Progenitor cell of endocrine pancreas (in vitro differentiated cells): Measurements from ENCODE around the gene APPL2. TPM values are rescaled to one million over a fixed set of nuclear protein-coding genes. Genes with fewer than 3 reads are reported as not detected.
"Not testable (repeated sequence)": the region's sequence is repeated elsewhere in the genome, so short reads cannot be mapped to it uniquely, and the experiment has no call there.

Experiments
- DNase-seq: peaks from one replicate; pipeline ENCODE4 v3.0.0; 2021; ENCODE audit warnings: low spot score; ENCODE audit not compliant: unreplicated experiment
- H3K27ac Mint-ChIP-seq: 2 replicates; pipeline ENCODE4 v1.8.0; 2021; ENCODE audit warnings: mild to moderate bottlenecking, moderate library complexity, mixed read lengths
- H3K27me3 Mint-ChIP-seq: 2 replicates; pipeline ENCODE4 v1.8.0; 2021; ENCODE audit warnings: mixed read lengths
- H3K36me3 Mint-ChIP-seq: 2 replicates; pipeline ENCODE4 v1.8.0; 2022; ENCODE audit warnings: mixed read lengths; ENCODE audit not compliant: insufficient read depth
- H3K4me1 Mint-ChIP-seq: 2 replicates; pipeline ENCODE4 v1.8.0; 2021; ENCODE audit warnings: low read depth, mixed read lengths
- H3K4me3 Mint-ChIP-seq: 2 replicates; pipeline ENCODE4 v1.8.0; 2021; ENCODE audit warnings: low read depth, mild to moderate bottlenecking, moderate library complexity, mixed read lengths
- H3K9me3 Mint-ChIP-seq: 2 replicates; pipeline ENCODE4 v1.8.0; 2021; ENCODE audit warnings: low read depth, mixed read lengths
- total RNA-seq: library from RNA; stranded (reverse); gene quantifications from 2 replicates; pipeline ENCODE4 v1.2.1, GENCODE V29; 2021
- TF ChIP-seq, protein P1 (sequence below): fragments of 200-600 bp; sonication (generic); IDR thresholded peaks from one replicate; pipeline ENCODE4 v1.5.0; 2021; ENCODE audit warnings: antibody characterized with exemption, mild to moderate bottlenecking; ENCODE audit not compliant: unreplicated experiment

Gene APPL2
- total RNA-seq, 1 donor from 2014 or later, result 159 TPM

DNA sequence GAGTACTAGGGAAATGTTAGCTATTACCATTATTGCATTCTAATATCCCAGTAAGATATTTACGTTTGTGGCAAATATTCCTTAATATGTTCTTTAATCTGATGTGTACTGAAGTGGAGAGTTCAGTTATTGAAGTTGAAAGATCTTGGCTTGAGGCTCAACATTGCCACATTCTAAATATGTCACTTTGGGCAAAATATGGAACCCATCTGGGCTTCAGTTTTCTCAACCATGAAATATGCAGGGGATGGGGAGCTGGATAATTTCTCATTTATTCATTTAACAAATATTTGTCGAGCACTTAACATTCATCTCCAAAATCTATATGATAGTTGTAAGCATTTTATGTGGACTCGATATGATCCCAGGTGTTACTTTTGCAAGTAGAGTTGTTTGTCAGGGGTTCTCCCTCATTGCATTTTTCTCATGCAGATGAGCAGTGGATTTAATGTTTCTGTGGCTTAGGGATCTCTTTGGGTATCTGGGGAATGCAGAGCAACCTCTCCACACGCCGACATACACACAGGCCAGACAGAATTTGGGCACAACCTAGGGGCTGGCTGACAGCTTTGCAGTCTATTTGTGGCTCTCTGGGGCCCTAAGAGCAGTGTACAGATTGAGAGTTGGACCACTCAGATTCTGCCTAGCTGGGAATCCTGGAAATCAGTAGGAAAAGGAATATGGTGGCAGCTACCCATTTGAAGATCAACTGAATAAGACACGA is 26.6 kb upstream of the APPL2 start:
- Mint-ChIP-seq H3K9me3 (no peaks in the 10 kb centered on the region), H3K27ac (no peak overlapping the region), H3K27me3 (no peaks in the 10 kb centered on the region), H3K4me1 (no peaks in the 10 kb centered on the region), H3K36me3 (no peaks in the 10 kb centered on the region), H3K4me3 (no peak overlapping the region)
- TF ChIP-seq, protein P1, sequence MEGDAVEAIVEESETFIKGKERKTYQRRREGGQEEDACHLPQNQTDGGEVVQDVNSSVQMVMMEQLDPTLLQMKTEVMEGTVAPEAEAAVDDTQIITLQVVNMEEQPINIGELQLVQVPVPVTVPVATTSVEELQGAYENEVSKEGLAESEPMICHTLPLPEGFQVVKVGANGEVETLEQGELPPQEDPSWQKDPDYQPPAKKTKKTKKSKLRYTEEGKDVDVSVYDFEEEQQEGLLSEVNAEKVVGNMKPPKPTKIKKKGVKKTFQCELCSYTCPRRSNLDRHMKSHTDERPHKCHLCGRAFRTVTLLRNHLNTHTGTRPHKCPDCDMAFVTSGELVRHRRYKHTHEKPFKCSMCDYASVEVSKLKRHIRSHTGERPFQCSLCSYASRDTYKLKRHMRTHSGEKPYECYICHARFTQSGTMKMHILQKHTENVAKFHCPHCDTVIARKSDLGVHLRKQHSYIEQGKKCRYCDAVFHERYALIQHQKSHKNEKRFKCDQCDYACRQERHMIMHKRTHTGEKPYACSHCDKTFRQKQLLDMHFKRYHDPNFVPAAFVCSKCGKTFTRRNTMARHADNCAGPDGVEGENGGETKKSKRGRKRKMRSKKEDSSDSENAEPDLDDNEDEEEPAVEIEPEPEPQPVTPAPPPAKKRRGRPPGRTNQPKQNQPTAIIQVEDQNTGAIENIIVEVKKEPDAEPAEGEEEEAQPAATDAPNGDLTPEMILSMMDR, result no peak
- DNase-seq, result no peak

DNA sequence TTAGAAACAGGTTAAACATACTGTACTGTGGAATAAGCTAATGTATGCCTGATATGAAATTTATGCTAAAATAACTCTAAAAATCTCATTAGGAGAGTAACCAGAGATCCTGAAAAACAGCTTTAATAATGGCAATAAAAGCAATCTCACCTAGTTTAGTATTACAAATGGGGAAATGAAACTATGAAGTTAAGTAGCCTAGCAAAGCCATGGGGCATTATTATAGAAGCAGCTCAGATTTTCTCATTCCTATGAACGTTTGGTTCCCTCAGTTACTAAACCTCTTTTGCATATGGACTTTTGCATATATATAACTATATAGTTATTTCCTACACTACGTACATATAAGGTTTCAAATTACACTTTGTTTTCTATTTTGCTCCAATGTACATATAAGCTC is 25.0 kb upstream of the APPL2 start:
- H3K27ac Mint-ChIP-seq, result no peak overlapping the region
- no peaks in the 10 kb centered on the region for H3K27me3 Mint-ChIP-seq
- TF ChIP-seq, protein P1, result no peak
- no peaks in the 10 kb centered on the region for H3K9me3 Mint-ChIP-seq
- no peak overlapping the region for H3K4me3 Mint-ChIP-seq
- H3K4me1 Mint-ChIP-seq, result peaks cover 1% of the 10 kb centered on the region
- no peaks in the 10 kb centered on the region for H3K36me3 Mint-ChIP-seq
- DNase-seq, result no peak

DNA sequence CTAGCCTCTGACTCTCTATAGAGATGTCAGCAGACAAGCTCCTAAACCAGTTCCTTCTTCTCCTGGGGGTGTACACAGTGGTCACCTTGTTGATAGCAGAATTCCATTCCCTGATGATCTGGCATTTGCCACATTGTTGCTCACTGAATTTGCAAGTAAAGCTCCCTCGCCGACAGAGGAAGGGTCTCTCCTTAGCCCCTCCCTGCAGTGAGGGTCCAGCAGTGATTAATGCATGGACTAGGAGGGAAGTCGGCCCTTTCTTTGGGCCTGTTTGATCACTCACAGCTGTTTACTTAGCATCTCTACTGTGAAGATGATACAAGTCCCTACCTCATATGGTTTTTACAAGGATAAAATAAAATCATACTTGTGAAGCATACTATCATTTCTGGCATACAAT is 23.3 kb upstream of the APPL2 start:
- Mint-ChIP-seq H3K9me3 (no peaks in the 10 kb centered on the region), H3K36me3 (no peaks in the 10 kb centered on the region), H3K4me3 (no peak overlapping the region), H3K27ac (no peak overlapping the region), H3K4me1 (peaks cover 3% of the 10 kb centered on the region), H3K27me3 (no peaks in the 10 kb centered on the region)
- TF ChIP-seq, protein P1, result no peak
- no peak for DNase-seq

DNA sequence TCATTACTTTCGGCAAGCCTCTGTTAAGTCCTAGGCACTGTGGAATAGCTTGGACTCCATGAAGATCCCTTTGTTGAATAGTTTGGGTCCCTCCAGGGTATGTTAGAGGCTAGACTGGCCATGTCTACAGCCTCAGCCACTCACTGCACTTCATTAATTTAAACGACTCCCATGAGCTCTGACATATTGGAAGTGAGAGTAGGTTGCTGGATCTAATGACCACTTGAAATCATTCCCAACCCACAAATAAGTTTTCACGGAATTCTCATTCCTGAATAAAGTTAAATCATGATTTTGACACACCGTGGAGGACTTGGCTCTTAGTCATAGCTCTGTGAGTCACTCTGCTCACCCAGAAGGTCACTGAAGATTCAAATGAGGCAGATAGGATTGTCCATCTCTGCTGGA is 21.4 kb upstream of the APPL2 start:
- Mint-ChIP-seq H3K4me3 (no peak overlapping the region), H3K4me1 (peaks cover 3% of the 10 kb centered on the region), H3K27me3 (no peaks in the 10 kb centered on the region), H3K36me3 (no peaks in the 10 kb centered on the region), H3K9me3 (no peaks in the 10 kb centered on the region), H3K27ac (no peak overlapping the region)
- DNase-seq, result no peak
- TF ChIP-seq, protein P1, result no peak

DNA sequence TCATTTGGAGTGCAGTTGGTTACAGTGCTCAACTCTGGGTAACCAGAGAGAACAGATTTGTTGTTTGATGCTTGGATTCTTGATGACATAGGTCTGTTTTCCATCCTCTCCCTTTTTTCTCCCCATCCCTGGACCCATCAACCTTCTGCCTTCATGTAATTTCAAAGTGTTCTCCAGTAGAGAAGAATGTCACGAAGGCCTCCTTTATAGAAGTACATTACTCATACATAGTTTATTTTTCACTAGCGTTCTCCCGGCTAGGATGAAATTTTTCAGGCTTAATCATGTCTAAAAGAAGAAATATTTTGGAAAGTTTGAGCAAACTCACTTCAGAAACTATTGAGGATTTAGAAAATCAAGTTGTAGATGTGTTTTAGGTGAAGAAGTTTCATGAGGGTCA is 20.9 kb upstream of the APPL2 start:
- DNase-seq, result no peak
- Mint-ChIP-seq H3K9me3 (no peaks in the 10 kb centered on the region), H3K27me3 (no peaks in the 10 kb centered on the region), H3K36me3 (no peaks in the 10 kb centered on the region), H3K27ac (no peak overlapping the region), H3K4me1 (peaks cover 3% of the 10 kb centered on the region), H3K4me3 (no peak overlapping the region)
- TF ChIP-seq, protein P1, result no peak

DNA sequence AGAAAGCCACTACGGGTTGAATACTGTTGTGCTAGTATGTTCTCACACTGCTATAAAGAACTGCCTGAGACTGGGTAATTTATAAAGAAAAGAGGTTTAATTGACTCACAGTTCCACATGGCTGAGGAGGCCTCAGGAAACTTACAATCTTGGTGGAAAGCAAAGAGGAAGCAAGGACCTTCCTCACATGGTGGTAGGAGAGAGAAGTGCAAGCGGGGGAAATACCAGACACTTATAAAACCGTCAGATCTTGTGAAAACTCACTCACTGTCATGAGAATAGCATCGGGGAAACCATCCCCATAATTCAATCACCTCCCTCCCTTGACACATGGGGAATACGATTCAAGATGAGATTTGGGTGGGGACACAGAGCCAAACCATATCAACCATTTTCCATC is 20.5 kb upstream of the APPL2 start:
- DNase-seq, H3K36me3 Mint-ChIP-seq, H3K4me3 Mint-ChIP-seq, H3K4me1 Mint-ChIP-seq, H3K27ac Mint-ChIP-seq, H3K9me3 Mint-ChIP-seq, H3K27me3 Mint-ChIP-seq: not testable (repeated sequence)
